GM12878 (cell line): Measurements from ENCODE around the gene CEP83.

Source experiments
- FOXM1 ChIP-seq: IDR thresholded peaks from 2 replicates; pipeline ENCODE4 v1.6.1; 2012; ENCODE audit warnings: low read depth, mild to moderate bottlenecking, inconsistent platforms, low read length, moderate library complexity
- IRF4 ChIP-seq: IDR thresholded peaks from 2 replicates; pipeline ENCODE4 v1.6.1; 2011; ENCODE audit warnings: low read depth, low read length
- POLR2A ChIP-seq: IDR thresholded peaks from 2 replicates; pipeline ENCODE4 v1.6.1; 2011; ENCODE audit warnings: low read depth, mild to moderate bottlenecking, low read length
- SREBF2 ChIP-seq: IDR thresholded peaks from 2 replicates; pipeline ENCODE4 v1.6.1; 2012; ENCODE audit warnings: mild to moderate bottlenecking, low read length
- TAF1 ChIP-seq: IDR thresholded peaks from 2 replicates; pipeline ENCODE4 v1.6.1; 2011; ENCODE audit warnings: mild to moderate bottlenecking, low read depth, low read length, borderline replicate concordance
- TF ChIP-seq, protein P1 (sequence below): IDR thresholded peaks from 2 replicates; pipeline ENCODE4 v1.6.1; 2011; ENCODE audit warnings: low read depth, mild to moderate bottlenecking, low read length, moderate library complexity, borderline replicate concordance; ENCODE audit errors: extremely low read depth
- TF ChIP-seq, protein P2 (sequence below), 3 experiments: IDR thresholded peaks in 2 of 3; conservative IDR thresholded peaks in 1 of 3; 2 replicates each; pipeline ENCODE4 v1.5.1; 2011; ENCODE audit warnings: low read depth in 3 of 3, low read length in 3 of 3, mild to moderate bottlenecking in 3 of 3, control low read depth in 2 of 3, moderate library complexity in 2 of 3, inconsistent platforms in 1 of 3, mixed read lengths in 1 of 3; ENCODE audit not compliant: control insufficient read depth in 2 of 3, insufficient read depth in 1 of 3; ENCODE audit errors: extremely low read depth in 1 of 3
- TF ChIP-seq, protein P3 (sequence below): fragments of 450-650 bp; IDR thresholded peaks from 2 replicates; pipeline ENCODE4 v1.6.1; 2018; ENCODE audit warnings: borderline replicate concordance, mild to moderate bottlenecking; ENCODE audit not compliant: partially characterized antibody
- TF ChIP-seq, protein P4 (sequence below): fragments of 450-650 bp; IDR thresholded peaks from 2 replicates; pipeline ENCODE4 v1.6.1; 2017; ENCODE audit warnings: mild to moderate bottlenecking, low read depth, inconsistent platforms; ENCODE audit not compliant: poor library complexity, severe bottlenecking

DNA sequence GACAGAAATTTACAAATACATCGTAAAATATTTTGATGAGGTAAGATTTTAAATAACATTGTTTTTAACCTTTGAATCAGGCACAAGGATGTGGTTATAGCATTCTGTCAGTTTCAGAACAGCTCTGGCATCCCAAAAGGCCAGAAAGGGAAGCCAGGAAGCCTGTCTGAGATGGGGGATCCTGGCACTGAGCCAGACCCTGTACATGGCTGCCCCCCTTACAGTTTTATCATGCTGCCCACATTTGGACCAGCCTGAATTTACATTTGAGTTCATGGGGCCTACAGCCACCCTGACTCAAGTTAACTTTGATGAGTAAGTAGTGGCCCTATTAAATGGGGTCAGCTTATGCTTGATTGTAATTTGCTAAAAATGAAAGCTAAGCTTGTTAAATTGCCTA is 155.7 kb downstream of the CEP83 start:
- TF ChIP-seq, protein P1, sequence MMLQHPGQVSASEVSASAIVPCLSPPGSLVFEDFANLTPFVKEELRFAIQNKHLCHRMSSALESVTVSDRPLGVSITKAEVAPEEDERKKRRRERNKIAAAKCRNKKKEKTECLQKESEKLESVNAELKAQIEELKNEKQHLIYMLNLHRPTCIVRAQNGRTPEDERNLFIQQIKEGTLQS, result no peak
- no peak for TF ChIP-seq IRF4
- TF ChIP-seq POLR2A, result no peak
- TF ChIP-seq, protein P2, sequence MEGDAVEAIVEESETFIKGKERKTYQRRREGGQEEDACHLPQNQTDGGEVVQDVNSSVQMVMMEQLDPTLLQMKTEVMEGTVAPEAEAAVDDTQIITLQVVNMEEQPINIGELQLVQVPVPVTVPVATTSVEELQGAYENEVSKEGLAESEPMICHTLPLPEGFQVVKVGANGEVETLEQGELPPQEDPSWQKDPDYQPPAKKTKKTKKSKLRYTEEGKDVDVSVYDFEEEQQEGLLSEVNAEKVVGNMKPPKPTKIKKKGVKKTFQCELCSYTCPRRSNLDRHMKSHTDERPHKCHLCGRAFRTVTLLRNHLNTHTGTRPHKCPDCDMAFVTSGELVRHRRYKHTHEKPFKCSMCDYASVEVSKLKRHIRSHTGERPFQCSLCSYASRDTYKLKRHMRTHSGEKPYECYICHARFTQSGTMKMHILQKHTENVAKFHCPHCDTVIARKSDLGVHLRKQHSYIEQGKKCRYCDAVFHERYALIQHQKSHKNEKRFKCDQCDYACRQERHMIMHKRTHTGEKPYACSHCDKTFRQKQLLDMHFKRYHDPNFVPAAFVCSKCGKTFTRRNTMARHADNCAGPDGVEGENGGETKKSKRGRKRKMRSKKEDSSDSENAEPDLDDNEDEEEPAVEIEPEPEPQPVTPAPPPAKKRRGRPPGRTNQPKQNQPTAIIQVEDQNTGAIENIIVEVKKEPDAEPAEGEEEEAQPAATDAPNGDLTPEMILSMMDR (IDR thresholded peaks at IDR 0.05 in 2 of 3, conservative IDR thresholded peaks at IDR 0.05 in 1 of 3; ENCODE audit: control insufficient read depth in 2 of 3, extremely low read depth in 1 of 3, insufficient read depth in 1 of 3, low read depth in 3 of 3, low read length in 3 of 3), result no peak
- no peak for TF ChIP-seq TAF1
- TF ChIP-seq, protein P3, sequence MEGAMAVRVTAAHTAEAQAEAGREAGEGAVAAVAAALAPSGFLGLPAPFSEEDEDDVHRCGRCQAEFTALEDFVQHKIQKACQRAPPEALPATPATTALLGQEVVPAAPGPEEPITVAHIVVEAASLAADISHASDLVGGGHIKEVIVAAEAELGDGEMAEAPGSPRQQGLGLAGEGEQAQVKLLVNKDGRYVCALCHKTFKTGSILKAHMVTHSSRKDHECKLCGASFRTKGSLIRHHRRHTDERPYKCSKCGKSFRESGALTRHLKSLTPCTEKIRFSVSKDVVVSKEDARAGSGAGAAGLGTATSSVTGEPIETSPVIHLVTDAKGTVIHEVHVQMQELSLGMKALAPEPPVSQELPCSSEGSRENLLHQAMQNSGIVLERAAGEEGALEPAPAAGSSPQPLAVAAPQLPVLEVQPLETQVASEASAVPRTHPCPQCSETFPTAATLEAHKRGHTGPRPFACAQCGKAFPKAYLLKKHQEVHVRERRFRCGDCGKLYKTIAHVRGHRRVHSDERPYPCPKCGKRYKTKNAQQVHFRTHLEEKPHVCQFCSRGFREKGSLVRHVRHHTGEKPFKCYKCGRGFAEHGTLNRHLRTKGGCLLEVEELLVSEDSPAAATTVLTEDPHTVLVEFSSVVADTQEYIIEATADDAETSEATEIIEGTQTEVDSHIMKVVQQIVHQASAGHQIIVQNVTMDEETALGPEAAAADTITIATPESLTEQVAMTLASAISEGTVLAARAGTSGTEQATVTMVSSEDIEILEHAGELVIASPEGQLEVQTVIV, result no peak
- TF ChIP-seq FOXM1, result no peak
- no peak for TF ChIP-seq SREBF2
- TF ChIP-seq, protein P4, sequence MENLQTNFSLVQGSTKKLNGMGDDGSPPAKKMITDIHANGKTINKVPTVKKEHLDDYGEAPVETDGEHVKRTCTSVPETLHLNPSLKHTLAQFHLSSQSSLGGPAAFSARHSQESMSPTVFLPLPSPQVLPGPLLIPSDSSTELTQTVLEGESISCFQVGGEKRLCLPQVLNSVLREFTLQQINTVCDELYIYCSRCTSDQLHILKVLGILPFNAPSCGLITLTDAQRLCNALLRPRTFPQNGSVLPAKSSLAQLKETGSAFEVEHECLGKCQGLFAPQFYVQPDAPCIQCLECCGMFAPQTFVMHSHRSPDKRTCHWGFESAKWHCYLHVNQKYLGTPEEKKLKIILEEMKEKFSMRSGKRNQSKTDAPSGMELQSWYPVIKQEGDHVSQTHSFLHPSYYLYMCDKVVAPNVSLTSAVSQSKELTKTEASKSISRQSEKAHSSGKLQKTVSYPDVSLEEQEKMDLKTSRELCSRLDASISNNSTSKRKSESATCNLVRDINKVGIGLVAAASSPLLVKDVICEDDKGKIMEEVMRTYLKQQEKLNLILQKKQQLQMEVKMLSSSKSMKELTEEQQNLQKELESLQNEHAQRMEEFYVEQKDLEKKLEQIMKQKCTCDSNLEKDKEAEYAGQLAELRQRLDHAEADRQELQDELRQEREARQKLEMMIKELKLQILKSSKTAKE, result no peak
